ENCODE measurements around the gene PCDHB3.

DNA sequence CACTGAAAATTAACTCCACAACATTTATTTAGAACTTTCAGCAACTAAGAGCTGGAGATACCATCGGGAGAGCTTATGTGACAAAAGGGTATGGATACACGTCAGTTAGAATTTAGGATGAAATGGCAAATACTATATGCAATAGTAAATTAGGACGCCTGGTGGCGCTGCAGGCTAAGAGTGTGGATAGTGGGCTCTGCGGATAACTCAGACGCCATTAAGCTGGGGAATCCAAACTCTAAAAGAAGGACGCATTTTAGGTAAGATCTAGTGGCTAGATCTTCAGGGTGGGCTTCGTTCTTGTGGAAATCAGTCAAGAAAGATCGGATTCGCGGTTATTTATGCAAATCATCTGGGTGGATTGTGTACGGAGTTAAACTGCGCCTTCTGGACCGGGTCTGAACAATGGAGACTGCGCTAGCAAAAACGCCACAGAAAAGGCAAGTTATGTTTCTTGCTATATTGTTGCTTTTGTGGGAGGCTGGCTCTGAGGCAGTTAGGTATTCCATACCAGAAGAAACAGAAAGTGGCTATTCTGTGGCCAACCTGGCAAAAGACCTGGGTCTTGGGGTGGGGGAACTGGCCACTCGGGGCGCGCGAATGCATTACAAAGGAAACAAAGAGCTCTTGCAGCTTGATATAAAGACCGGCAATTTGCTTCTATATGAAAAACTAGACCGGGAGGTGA is 34.9 kb downstream of the PCDHB3 start, which contains the start of gene PCDHB5:
- TF ChIP-seq, protein P1, sequence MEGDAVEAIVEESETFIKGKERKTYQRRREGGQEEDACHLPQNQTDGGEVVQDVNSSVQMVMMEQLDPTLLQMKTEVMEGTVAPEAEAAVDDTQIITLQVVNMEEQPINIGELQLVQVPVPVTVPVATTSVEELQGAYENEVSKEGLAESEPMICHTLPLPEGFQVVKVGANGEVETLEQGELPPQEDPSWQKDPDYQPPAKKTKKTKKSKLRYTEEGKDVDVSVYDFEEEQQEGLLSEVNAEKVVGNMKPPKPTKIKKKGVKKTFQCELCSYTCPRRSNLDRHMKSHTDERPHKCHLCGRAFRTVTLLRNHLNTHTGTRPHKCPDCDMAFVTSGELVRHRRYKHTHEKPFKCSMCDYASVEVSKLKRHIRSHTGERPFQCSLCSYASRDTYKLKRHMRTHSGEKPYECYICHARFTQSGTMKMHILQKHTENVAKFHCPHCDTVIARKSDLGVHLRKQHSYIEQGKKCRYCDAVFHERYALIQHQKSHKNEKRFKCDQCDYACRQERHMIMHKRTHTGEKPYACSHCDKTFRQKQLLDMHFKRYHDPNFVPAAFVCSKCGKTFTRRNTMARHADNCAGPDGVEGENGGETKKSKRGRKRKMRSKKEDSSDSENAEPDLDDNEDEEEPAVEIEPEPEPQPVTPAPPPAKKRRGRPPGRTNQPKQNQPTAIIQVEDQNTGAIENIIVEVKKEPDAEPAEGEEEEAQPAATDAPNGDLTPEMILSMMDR (IDR thresholded peaks at IDR 0.05): peak; percentile 75
- TF ChIP-seq ZFX (IDR thresholded peaks at IDR 0.05; ENCODE audit: borderline replicate concordance): no peak
